ENCODE data around the gene EPRS1. TPM values are rescaled to one million over a fixed set of nuclear protein-coding genes. Genes with fewer than 3 reads are reported as not detected.
A peak's percentile ranks its signal among the peaks of the same experiment; 100 is the strongest.

Gene EPRS1
- total and polyA plus RNA-seq, 2 of the 13 experiments (the other 11 are each of a cell fraction or from before 2014, with no cell fraction given), result 86.1 to 124 TPM

DNA sequence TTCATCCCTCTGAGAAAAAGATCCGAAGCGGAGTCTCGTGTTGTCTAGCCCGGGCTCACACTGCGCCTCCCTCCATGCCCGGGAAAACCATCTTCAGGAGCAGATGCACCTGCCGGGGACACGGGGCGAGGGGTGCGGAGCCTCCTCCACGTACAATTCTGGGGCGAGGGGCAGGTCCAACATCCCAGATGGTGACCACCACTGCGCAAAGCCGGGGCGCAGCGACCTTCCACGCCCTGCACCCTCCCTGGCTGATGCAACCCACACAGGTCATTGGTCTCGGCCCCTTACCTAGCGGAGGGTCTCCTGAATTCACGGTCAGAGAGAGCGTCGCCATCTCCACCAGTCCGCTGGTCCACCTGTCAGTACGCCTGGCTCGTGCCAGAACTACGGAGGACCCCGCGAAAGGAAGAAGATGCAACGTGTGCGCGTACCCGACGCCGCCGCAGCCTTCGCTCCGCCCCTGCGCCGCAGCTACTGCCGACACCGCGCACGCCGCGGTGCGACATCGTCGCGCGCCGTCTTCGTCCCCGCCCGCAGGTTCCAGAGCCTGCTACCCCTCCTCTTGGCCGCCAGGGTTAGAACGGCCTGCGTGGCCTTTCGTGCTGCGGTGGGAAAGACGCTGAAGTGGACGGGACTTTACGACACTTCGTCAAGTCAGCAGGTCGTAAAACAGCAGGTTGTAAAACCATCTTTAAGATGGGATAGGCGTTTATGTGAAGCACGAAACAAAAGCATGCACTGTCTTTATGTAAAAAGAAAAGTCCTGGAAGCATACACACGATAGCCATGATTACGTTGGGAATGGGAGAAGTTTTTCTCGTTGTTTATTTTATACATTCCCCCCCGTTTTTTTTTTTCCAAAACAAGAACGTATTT, at the start of gene EPRS1 (continued):
- TF ChIP-seq ZNF230 (CRISPR knock-in tag; IDR thresholded peaks at IDR 0.05) (peak; percentile 37; the same call in 1 of the 2 replicates), POLR2G (IDR thresholded peaks at IDR 0.05; ENCODE audit: low read depth, low read length) (peak; percentile 83), ZFY (CRISPR knock-in tag; IDR thresholded peaks at IDR 0.05) (peak; percentile 91), ZBTB7A (CRISPR knock-in tag; IDR thresholded peaks at IDR 0.05) (peak; percentile 89), ZNF567 (CRISPR knock-in tag; IDR thresholded peaks at IDR 0.05; ENCODE audit: borderline replicate concordance) (no peak), FOXO1 (CRISPR knock-in tag; IDR thresholded peaks at IDR 0.05) (peak; percentile 69; the same call in 1 of the 2 replicates), ZNF263 (CRISPR knock-in tag; IDR thresholded peaks at IDR 0.05) (0 out of 2 replicates have a peak, but pooled peaks have one; percentile 9), MEIS2 (CRISPR knock-in tag; IDR thresholded peaks at IDR 0.05) (peak; percentile 34; the same call in 1 of the 2 replicates), NFATC3 (CRISPR knock-in tag; IDR thresholded peaks at IDR 0.05) (0 out of 2 replicates have a peak, but pooled peaks have one; percentile 39), XRCC5 (optimal IDR thresholded peaks at IDR 0.05; ENCODE audit: low read length) (peak; percentile 94)
- TF ChIP-seq, protein P1, sequence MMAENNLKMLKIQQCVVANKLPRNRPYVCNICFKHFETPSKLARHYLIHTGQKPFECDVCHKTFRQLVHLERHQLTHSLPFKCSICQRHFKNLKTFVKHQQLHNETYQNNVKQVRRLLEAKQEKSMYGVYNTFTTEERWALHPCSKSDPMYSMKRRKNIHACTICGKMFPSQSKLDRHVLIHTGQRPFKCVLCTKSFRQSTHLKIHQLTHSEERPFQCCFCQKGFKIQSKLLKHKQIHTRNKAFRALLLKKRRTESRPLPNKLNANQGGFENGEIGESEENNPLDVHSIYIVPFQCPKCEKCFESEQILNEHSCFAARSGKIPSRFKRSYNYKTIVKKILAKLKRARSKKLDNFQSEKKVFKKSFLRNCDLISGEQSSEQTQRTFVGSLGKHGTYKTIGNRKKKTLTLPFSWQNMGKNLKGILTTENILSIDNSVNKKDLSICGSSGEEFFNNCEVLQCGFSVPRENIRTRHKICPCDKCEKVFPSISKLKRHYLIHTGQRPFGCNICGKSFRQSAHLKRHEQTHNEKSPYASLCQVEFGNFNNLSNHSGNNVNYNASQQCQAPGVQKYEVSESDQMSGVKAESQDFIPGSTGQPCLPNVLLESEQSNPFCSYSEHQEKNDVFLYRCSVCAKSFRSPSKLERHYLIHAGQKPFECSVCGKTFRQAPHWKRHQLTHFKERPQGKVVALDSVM (CRISPR knock-in tag; IDR thresholded peaks at IDR 0.05), result peak; percentile 83; the same call in 1 of the 2 replicates
- TF ChIP-seq, protein P2, sequence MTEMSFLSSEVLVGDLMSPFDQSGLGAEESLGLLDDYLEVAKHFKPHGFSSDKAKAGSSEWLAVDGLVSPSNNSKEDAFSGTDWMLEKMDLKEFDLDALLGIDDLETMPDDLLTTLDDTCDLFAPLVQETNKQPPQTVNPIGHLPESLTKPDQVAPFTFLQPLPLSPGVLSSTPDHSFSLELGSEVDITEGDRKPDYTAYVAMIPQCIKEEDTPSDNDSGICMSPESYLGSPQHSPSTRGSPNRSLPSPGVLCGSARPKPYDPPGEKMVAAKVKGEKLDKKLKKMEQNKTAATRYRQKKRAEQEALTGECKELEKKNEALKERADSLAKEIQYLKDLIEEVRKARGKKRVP (CRISPR knock-in tag; IDR thresholded peaks at IDR 0.05), result peak; percentile 71 to 99
- TF ChIP-seq, protein P3, sequence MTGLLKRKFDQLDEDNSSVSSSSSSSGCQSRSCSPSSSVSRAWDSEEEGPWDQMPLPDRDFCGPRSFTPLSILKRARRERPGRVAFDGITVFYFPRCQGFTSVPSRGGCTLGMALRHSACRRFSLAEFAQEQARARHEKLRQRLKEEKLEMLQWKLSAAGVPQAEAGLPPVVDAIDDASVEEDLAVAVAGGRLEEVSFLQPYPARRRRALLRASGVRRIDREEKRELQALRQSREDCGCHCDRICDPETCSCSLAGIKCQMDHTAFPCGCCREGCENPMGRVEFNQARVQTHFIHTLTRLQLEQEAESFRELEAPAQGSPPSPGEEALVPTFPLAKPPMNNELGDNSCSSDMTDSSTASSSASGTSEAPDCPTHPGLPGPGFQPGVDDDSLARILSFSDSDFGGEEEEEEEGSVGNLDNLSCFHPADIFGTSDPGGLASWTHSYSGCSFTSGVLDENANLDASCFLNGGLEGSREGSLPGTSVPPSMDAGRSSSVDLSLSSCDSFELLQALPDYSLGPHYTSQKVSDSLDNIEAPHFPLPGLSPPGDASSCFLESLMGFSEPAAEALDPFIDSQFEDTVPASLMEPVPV (CRISPR knock-in tag; IDR thresholded peaks at IDR 0.05), result 0 out of 2 replicates have a peak, but pooled peaks have one; percentile 79
- TF ChIP-seq, protein P4, sequence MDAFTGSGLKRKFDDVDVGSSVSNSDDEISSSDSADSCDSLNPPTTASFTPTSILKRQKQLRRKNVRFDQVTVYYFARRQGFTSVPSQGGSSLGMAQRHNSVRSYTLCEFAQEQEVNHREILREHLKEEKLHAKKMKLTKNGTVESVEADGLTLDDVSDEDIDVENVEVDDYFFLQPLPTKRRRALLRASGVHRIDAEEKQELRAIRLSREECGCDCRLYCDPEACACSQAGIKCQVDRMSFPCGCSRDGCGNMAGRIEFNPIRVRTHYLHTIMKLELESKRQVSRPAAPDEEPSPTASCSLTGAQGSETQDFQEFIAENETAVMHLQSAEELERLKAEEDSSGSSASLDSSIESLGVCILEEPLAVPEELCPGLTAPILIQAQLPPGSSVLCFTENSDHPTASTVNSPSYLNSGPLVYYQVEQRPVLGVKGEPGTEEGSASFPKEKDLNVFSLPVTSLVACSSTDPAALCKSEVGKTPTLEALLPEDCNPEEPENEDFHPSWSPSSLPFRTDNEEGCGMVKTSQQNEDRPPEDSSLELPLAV (CRISPR knock-in tag; conservative IDR thresholded peaks at IDR 0.05; ENCODE audit: low read depth), result no peak
- TF ChIP-seq, protein P5, sequence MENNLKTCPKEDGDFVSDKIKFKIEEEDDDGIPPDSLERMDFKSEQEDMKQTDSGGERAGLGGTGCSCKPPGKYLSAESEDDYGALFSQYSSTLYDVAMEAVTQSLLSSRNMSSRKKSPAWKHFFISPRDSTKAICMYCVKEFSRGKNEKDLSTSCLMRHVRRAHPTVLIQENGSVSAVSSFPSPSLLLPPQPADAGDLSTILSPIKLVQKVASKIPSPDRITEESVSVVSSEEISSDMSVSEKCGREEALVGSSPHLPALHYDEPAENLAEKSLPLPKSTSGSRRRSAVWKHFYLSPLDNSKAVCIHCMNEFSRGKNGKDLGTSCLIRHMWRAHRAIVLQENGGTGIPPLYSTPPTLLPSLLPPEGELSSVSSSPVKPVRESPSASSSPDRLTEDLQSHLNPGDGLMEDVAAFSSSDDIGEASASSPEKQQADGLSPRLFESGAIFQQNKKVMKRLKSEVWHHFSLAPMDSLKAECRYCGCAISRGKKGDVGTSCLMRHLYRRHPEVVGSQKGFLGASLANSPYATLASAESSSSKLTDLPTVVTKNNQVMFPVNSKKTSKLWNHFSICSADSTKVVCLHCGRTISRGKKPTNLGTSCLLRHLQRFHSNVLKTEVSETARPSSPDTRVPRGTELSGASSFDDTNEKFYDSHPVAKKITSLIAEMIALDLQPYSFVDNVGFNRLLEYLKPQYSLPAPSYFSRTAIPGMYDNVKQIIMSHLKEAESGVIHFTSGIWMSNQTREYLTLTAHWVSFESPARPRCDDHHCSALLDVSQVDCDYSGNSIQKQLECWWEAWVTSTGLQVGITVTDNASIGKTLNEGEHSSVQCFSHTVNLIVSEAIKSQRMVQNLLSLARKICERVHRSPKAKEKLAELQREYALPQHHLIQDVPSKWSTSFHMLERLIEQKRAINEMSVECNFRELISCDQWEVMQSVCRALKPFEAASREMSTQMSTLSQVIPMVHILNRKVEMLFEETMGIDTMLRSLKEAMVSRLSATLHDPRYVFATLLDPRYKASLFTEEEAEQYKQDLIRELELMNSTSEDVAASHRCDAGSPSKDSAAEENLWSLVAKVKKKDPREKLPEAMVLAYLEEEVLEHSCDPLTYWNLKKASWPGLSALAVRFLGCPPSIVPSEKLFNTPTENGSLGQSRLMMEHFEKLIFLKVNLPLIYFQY (CRISPR knock-in tag; IDR thresholded peaks at IDR 0.05; ENCODE audit: borderline replicate concordance), result 0 out of 2 replicates have a peak, but pooled peaks have one; percentile 48
